Endothelial cell of umbilical vein (primary cell): ENCODE measurements around the gene RYR2.

Experiments
- CTCF ChIP-seq, 2 donors: IDR thresholded peaks; 1 replicate in 1 of 2; 2 replicates in 1 of 2; pipeline ENCODE4 v1.5.1; 2011; ENCODE audit warnings: low read length in 2 of 2, mild to moderate bottlenecking in 2 of 2, moderate library complexity in 2 of 2, control low read depth in 1 of 2, inconsistent platforms in 1 of 2, low read depth in 1 of 2; ENCODE audit not compliant: insufficient read depth in 1 of 2; ENCODE audit errors: extremely low read depth in 1 of 2
- EZH2 ChIP-seq: IDR thresholded peaks from 2 replicates; pipeline ENCODE4 v1.6.1; 2012; ENCODE audit warnings: borderline replicate concordance, low read depth, mild to moderate bottlenecking, moderate library complexity, low read length, inconsistent platforms; ENCODE audit not compliant: severe bottlenecking
- FOS ChIP-seq: IDR thresholded peaks from 2 replicates; pipeline ENCODE4 v1.6.1; 2011; ENCODE audit warnings: mild to moderate bottlenecking, low read length, moderate library complexity, borderline replicate concordance; ENCODE audit not compliant: insufficient read depth
- GATA2 ChIP-seq: IDR thresholded peaks from 2 replicates; pipeline ENCODE4 v1.7.0; 2011; ENCODE audit warnings: low read depth, mild to moderate bottlenecking, moderate library complexity, mixed read lengths, low read length; ENCODE audit not compliant: insufficient read length, insufficient read depth
- MAX ChIP-seq: IDR thresholded peaks from 2 replicates; pipeline ENCODE4 v1.6.1; 2011; ENCODE audit not compliant: insufficient read depth, insufficient read length
- MYC ChIP-seq: IDR thresholded peaks from one replicate; pipeline ENCODE4 v1.6.1; 2011; ENCODE audit warnings: mild to moderate bottlenecking, low read depth, low read length
- POLR2A ChIP-seq: IDR thresholded peaks from 2 replicates; pipeline ENCODE4 v1.6.1; 2012; ENCODE audit warnings: low read depth, mild to moderate bottlenecking, control low read depth, low read length
- POLR2AphosphoS5 ChIP-seq: IDR thresholded peaks from 2 replicates; pipeline ENCODE4 v1.6.1; 2012; ENCODE audit warnings: low read depth, mild to moderate bottlenecking, control low read depth, low read length, moderate library complexity; ENCODE audit not compliant: insufficient read depth

- TF ChIP-seq MAX (no peak), EZH2 (no peak), POLR2AphosphoS5 (no peak), CTCF (IDR thresholded peaks at IDR 0.05; ENCODE audit: extremely low read depth in 1 of 2, insufficient read depth in 1 of 2, low read depth in 1 of 2, low read length in 2 of 2) (no peak), POLR2A (no peak), MYC (no peak), GATA2 (no peak), FOS (no peak)
Measured at GRCh38 chr1:237005674-237006073, 36.3 kb upstream of the RYR2 start.
